ENCODE data around the gene BCL3.

DNA sequence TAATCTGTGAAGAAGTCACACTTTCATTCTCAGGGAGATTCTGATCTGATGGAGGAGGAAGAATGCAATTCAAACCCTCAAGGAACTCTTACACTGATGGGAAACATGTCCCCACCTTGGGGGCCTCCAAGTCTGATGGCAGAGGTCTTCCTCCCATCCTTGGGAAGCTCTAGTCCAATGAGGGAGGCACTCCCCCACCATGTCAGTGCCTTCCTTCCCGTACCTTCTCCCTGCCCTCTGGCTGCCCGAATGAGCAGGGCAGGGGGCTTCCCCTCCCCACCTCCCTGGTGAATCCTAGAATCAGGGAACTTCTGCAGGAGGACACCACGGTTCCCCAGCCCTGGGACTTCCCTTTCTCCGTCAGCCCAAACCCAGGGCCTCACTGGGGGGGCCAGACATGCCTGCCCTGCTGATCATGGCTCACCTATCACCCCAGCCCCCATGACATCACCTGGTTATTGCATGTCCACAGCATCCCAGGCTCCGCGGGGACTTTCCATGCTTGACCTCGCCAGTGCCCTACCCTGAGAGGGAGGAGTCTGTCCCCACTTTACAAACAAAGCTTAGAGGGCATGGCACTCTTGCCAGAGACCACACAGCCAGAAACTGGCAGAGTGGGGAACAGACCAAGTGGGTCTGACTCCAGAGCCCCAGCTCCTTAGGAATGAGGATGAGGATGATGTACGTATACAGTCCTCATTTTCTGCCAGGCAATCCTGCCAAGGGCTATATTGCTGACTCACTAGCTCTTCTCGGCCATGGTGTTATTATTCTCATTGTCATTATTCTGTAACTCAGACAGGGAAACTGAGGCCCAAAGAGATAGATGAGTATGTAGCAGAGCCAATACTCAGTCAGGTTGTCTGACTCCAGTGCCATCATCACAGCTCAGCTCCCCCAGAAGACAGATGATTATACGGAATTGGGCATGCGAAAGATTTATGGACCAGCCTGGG, 9.6 kb upstream of the BCL3 start:
- TF ChIP-seq GABPB1 (CRISPR knock-in tag; IDR thresholded peaks at IDR 0.05), result peak; percentile 44; the same call in 1 of the 2 replicates
- no peak for TF ChIP-seq ATF2 (CRISPR knock-in tag; IDR thresholded peaks at IDR 0.05; ENCODE audit: borderline replicate concordance, low read depth)
- no peak for TF ChIP-seq CTCF (IDR thresholded peaks at IDR 0.05)
- TF ChIP-seq USF2 (CRISPR knock-in tag; IDR thresholded peaks at IDR 0.05), result no peak
- no peak for TF ChIP-seq CREB1 (CRISPR knock-in tag; IDR thresholded peaks at IDR 0.05)
- no peak for TF ChIP-seq CREM (CRISPR knock-in tag; IDR thresholded peaks at IDR 0.05)
- TF ChIP-seq ATF3 (CRISPR knock-in tag; conservative IDR thresholded peaks at IDR 0.05), result no peak

Measured in WTC11 (cell line).